ENCODE data around the gene ERAS.

ERAS gene

DNA sequence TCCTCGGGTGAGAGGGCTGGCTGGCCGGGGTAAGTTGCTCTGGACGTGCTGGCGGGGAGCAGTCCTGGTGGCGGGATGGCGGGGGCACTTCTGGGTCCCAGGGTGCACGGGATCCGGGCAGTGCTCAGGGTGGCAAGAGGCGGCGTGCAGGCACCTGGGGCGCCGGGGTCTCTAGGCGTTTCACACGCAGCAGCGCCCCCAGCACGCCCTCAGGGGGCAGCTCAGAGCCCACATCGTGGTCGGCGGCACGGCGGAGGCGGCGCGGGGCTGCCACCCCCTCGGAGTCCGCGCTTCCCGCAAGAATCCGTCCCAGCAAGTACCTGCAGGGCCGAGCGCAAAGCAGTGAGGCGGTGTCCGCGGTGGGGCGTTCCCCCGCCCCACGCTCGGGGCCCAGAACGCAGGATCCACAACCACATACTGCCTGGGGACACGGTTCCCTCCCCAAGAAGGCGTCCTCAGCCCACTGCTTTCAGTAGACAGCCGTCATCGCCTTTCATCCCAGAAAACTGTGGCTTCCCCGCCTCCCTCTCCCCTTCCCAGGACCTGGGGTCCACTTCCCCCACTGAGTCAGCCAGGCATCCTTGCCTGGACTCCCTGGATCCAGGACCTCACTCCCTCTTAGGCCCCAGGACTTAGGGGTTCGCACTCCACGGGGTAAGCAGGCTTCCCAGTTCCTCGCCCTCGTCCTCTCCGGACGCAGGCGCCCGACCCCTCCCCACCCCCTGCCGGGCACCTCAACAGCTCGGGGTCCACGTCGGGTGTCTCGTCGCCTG lies 5.0 kb downstream of the ERAS start:
- Histone ChIP-seq H3K36me3 (no peaks in the 10 kb centered on the region), H3K4me3 (ENCODE audit: low read depth, low read length) (no peak overlapping the region), H3K9me3 (ENCODE audit: severe bottlenecking) (no peaks in the 10 kb centered on the region), H3K27me3 (ENCODE audit: insufficient read depth, low read depth, severe bottlenecking) (peaks cover 28% of the 10 kb centered on the region), H3K27ac (no peak overlapping the region)
- TF ChIP-seq, protein P1, sequence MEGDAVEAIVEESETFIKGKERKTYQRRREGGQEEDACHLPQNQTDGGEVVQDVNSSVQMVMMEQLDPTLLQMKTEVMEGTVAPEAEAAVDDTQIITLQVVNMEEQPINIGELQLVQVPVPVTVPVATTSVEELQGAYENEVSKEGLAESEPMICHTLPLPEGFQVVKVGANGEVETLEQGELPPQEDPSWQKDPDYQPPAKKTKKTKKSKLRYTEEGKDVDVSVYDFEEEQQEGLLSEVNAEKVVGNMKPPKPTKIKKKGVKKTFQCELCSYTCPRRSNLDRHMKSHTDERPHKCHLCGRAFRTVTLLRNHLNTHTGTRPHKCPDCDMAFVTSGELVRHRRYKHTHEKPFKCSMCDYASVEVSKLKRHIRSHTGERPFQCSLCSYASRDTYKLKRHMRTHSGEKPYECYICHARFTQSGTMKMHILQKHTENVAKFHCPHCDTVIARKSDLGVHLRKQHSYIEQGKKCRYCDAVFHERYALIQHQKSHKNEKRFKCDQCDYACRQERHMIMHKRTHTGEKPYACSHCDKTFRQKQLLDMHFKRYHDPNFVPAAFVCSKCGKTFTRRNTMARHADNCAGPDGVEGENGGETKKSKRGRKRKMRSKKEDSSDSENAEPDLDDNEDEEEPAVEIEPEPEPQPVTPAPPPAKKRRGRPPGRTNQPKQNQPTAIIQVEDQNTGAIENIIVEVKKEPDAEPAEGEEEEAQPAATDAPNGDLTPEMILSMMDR (IDR thresholded peaks at IDR 0.05; ENCODE audit: low read depth, low read length), result no peak
- no peak for DNase-seq

DNA sequence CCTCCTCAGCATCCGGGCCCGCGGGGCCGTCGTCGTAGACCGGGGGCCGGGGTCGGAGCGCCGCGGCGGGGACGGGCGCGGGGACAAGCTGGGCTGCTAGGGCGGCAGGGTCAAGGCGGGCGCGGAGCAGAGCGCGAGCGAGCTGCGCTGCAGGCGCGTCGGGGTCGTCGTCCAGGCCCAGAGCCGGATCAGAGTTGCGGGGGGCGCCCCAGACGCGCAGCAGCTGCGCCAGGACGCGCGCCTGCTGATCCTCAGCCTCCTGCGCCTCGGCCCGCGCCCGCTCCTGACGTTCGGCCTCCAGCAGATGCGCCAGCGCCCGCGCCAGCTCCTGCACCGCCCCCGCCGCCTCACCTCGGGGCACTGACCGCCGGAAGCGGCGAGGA lies 5.6 kb downstream of the ERAS start:
- DNase-seq, result no peak
- H3K4me3 ChIP-seq (ENCODE audit: low read depth, low read length), result no peak overlapping the region
- no peaks in the 10 kb centered on the region for H3K36me3 ChIP-seq
- H3K27me3 ChIP-seq (ENCODE audit: insufficient read depth, low read depth, severe bottlenecking), result peaks cover 28% of the 10 kb centered on the region
- TF ChIP-seq, protein P1 (IDR thresholded peaks at IDR 0.05; ENCODE audit: low read depth, low read length), result no peak
- no peak overlapping the region for H3K27ac ChIP-seq
- no peaks in the 10 kb centered on the region for H3K9me3 ChIP-seq (ENCODE audit: severe bottlenecking)

DNA sequence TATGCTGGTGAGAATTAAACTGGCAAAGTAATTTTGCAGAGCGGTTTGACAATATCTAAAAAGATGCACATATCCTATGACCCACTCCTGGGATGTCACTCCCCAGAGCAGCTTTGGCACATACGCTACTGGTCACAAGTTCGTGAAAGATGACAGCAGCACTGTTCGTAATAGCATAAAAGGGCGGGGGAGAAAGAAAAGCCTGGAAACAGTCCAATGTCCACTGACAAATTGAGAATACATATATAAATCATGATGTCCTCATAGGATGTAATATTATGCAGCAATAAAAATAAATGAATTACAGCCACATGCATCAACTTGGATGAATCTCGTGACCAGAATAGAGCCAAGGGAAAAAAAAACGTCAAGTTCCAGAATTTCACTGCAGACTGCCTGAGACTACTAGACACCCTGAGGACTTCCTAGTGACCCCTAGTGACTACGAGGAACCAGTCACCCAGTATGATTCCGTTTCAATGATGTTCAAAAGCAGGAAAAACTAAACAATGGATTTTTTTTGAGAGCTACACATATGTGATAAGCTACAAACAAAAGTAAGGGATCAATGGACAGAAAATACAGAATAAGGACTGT lies 7.3 kb downstream of the ERAS start:
- DNase-seq, result no peak
- H3K4me3 ChIP-seq (ENCODE audit: low read depth, low read length), result no peak overlapping the region
- H3K9me3 ChIP-seq (ENCODE audit: severe bottlenecking), result no peaks in the 10 kb centered on the region
- peaks cover 22% of the 10 kb centered on the region for H3K27me3 ChIP-seq (ENCODE audit: insufficient read depth, low read depth, severe bottlenecking)
- H3K36me3 ChIP-seq, result no peaks in the 10 kb centered on the region
- no peak overlapping the region for H3K27ac ChIP-seq
- TF ChIP-seq, protein P1 (IDR thresholded peaks at IDR 0.05; ENCODE audit: low read depth, low read length), result peak; percentile 21; the same call in 1 of the 2 replicates

DNA sequence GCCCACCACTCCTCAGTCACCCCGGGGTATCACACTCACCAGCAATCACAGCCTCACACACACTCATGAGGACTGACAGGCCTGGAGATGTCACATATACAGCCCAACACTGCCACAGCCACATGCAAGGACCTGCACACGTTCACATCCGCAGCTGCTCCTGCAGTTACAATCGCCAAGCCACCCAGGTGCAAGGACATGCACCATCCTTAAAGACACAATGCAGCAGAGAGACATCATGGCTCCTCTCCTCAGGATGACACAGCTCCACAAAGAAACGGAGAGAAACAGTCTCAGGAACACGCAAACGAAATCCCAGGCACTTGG lies 8.0 kb downstream of the ERAS start:
- H3K27ac ChIP-seq, result no peak overlapping the region
- DNase-seq, result no peak

DNA sequence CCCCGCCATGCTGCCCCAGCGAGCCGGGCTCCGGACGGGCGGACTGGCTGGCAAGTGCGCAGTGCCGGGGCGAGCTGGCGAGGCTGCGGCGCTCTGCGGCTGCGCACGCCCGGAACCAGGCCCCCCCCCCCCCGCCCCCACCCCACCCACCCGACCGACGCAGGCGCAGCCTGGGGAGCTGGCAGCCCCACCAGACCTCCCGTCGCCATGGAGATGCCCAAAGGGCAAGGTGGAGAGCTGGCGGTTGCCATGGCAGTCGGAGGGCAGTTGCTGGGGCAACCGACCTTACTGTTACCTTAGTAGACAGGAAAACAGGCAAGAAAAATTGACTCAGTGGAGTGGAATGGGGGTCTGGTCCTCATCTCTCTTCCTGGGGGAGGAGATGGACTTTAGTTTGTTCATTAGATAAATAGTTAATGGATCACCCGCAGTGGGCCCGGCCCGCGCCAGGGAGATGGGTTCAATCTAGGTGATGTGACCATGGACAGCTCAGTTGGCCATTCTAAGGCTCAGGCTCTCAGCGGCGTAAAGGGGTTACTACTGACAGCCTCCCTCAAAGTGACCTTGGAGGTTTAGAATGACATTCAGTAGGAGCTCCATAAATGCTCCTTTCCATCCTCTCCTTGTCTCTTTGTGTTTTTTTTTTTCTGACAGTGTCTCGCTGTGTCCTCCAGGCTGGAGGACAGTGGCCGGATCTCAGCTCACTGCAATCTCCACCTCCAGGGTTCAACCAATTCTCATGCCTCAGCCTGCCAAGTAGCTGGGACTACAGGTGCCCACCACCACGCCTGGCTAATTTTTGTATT lies 9.4 kb downstream of the ERAS start, which contains the start of gene PCSK1N:
Gene PCSK1N (minus strand): TSS at position 87 of the 806 bp plus-strand sequence. CDS start 78 bp downstream, at position 9.
- DNase-seq, result peak; percentile 21
- H3K4me3 ChIP-seq (ENCODE audit: low read depth, low read length), result peak within 1 kb of the TSS; percentile 48

More for the DNA sequence above, 8.0 kb downstream of the ERAS start:
- H3K36me3 ChIP-seq, result no peaks in the 10 kb centered on the region
- H3K4me3 ChIP-seq (ENCODE audit: low read depth, low read length), result peak overlapping the region; percentile 48
- TF ChIP-seq, protein P1 (IDR thresholded peaks at IDR 0.05; ENCODE audit: low read depth, low read length), result no peak
- peaks cover 22% of the 10 kb centered on the region for H3K27me3 ChIP-seq (ENCODE audit: insufficient read depth, low read depth, severe bottlenecking)
- no peaks in the 10 kb centered on the region for H3K9me3 ChIP-seq (ENCODE audit: severe bottlenecking)

More for the DNA sequence above, 9.4 kb downstream of the ERAS start, which contains the start of gene PCSK1N:
- Histone ChIP-seq H3K27me3 (ENCODE audit: insufficient read depth, low read depth, severe bottlenecking) (peaks cover 20% of the 10 kb centered on the region), H3K36me3 (no peaks in the 10 kb centered on the region), H3K27ac (no peak within 1 kb of the TSS), H3K9me3 (ENCODE audit: severe bottlenecking) (no peaks in the 10 kb centered on the region)
- TF ChIP-seq, protein P1 (IDR thresholded peaks at IDR 0.05; ENCODE audit: low read depth, low read length), result no peak

Data from WERI-Rb-1 (cell line).